Right lobe of liver (tissue), 4 donors: ENCODE measurements around the gene KLK8.

Experiments used
- CTCF ChIP-seq, 4 donors: fragments of 200-600 bp in 3 of 4; fragments of 450-650 bp in 1 of 4; IDR thresholded peaks; one replicate each; pipeline versions ENCODE4 v1.5.1 to v1.8.0; 2016 to 2022; ENCODE audit warnings: antibody characterized with exemption in 4 of 4, mild to moderate bottlenecking in 2 of 4
- POLR2A ChIP-seq: fragments of 450-650 bp; IDR thresholded peaks from one replicate; pipeline ENCODE4 v1.6.1; 2017; ENCODE audit warnings: antibody characterized with exemption, mild to moderate bottlenecking
- donor health status: DM: no; HTN: no; CAD: no.
- donor health status: DM: no; HTN: no; CAD: no.
- donor health status: DM: no; HTN: yes; CAD: no.

DNA sequence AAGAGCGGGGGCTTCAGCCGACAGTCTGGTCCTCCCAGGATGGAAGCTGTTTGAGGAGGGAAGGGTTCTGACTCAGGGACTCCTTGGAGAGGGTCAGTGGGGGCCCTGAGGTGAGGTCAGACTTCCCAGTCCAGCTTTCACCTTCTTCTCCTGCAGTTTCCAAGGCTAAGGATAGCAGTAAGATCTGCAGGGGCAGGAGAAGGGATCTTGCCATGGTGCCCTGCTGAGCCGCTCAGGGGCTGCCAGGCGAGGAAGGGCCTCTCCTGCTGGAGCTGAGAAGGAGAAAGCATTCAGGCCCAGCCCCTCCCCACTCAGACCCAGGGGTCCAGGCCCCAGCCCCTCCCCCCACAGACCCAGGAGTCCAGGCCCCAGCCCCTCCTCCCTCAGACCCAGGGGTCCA, 19.2 kb downstream of the KLK8 start:
- TF ChIP-seq CTCF (IDR thresholded peaks at IDR 0.05) (no peak), POLR2A (no peak)
